Measurements from ENCODE around the gene ADGRA3.

Gene ADGRA3

GRCh38 chr4:22492987-22493386, 22.9 kb downstream of the ADGRA3 start:
- H3K4me3 ChIP-seq (ENCODE audit: low read length), result no peak overlapping the region
- DNase-seq (ENCODE audit: low read depth), result no peak
- TF ChIP-seq CTCF (conservative IDR thresholded peaks at IDR 0.05; ENCODE audit: low read depth, low read length), result no peak

DNA sequence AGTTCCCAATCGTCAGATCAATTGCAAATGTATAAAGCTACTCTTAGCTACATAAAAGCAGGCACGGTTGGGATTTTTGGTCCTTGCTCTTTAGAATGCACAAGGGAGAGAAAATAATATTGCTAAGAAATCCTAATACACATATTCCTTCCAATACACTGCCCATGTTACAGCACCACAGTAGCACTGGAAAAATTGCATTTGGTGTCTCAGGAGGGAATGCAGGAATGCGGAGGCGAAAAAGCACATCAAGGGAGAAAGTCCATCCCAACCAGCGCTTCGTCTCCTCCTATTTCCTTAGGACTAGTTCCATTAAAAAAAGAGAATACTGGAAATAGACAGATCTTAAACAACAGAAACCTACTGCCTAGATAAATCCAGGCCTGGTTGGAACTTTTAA, 23.9 kb downstream of the ADGRA3 start:
- DNase-seq (ENCODE audit: low read depth), result no peak
- no peak for TF ChIP-seq CTCF (conservative IDR thresholded peaks at IDR 0.05; ENCODE audit: low read depth, low read length)
- H3K4me3 ChIP-seq (ENCODE audit: low read length), result no peak overlapping the region

GRCh38 chr4:22490718-22491315, 25.0 kb downstream of the ADGRA3 start:
- DNase-seq (ENCODE audit: low read depth), result no peak
- H3K4me3 ChIP-seq (ENCODE audit: low read length), result no peak overlapping the region
- no peak for TF ChIP-seq CTCF (conservative IDR thresholded peaks at IDR 0.05; ENCODE audit: low read depth, low read length)

DNA sequence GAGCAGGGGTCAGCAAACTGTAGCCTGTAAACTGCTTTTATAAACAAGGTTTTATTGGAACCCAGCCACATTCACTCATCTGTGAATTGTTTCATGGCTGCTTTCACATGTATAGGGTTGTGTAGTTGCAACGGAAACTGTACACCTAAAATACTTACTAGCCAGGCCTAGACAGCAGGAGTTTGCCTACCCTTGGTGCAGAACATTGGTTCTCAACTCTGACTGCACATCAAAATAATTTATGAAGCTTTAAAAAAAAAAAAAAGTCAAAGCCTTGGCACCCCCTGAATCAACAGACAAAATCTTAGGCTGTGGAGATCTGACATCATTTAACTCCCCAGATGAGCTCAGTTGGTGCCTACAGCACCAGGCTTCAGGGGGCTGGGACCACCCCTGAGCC, 27.8 kb downstream of the ADGRA3 start:
- no peak for TF ChIP-seq CTCF (conservative IDR thresholded peaks at IDR 0.05; ENCODE audit: low read depth, low read length)
- DNase-seq (ENCODE audit: low read depth), result no peak
- no peak overlapping the region for H3K4me3 ChIP-seq (ENCODE audit: low read length)

- DNase-seq (ENCODE audit: low read depth), result no peak
- no peak for TF ChIP-seq CTCF (conservative IDR thresholded peaks at IDR 0.05; ENCODE audit: low read depth, low read length)
- no peak overlapping the region for H3K4me3 ChIP-seq (ENCODE audit: low read length)
Measured at GRCh38 chr4:22487328-22487727, 28.5 kb downstream of the ADGRA3 start.

DNA sequence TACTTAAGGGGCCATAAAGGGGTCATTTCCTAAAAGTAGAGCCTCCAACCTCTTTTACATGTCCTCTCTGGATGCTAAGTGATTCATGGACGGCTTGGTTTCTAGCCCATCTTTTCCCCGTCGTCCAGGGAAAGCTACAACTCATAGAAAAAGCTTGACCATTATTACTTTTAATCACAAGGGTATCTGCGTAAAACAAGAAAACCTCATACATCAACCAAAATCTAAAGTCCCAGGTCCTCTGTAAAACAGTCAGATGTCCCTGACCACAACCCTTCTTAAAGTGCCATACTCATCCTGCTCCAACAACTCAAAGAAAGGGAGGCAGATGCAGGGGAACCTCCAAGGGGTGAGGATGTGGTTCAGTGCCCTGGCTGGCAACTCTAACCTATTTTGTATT, 29.6 kb downstream of the ADGRA3 start:
- DNase-seq (ENCODE audit: low read depth), result no peak
- no peak overlapping the region for H3K4me3 ChIP-seq (ENCODE audit: low read length)
- no peak for TF ChIP-seq CTCF (conservative IDR thresholded peaks at IDR 0.05; ENCODE audit: low read depth, low read length)

DNA sequence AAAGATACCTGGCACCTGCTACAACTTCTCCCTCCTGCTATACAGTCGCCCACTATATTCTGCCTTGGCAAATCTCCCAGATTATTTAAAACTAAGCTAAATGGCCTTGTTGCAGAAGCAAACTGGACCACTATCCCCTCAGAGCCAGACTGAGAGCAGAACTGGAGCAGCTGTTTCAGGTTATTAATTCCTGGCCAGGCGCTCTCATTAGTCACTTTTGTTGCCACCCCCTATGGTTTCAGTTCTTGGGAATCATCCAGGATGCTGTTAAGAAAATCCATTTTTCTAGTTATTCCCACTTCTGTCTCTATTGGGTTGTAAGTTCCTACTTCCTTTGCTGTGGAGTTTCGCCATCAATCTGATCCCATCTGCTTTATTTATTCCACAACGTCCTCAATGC, 30.1 kb downstream of the ADGRA3 start:
- H3K4me3 ChIP-seq (ENCODE audit: low read length), result no peak overlapping the region
- no peak for TF ChIP-seq CTCF (conservative IDR thresholded peaks at IDR 0.05; ENCODE audit: low read depth, low read length)
- DNase-seq (ENCODE audit: low read depth), result no peak

Data from retinal pigment epithelial cell (primary cell).